ENCODE measurements around the gene CSMD2.

DNA sequence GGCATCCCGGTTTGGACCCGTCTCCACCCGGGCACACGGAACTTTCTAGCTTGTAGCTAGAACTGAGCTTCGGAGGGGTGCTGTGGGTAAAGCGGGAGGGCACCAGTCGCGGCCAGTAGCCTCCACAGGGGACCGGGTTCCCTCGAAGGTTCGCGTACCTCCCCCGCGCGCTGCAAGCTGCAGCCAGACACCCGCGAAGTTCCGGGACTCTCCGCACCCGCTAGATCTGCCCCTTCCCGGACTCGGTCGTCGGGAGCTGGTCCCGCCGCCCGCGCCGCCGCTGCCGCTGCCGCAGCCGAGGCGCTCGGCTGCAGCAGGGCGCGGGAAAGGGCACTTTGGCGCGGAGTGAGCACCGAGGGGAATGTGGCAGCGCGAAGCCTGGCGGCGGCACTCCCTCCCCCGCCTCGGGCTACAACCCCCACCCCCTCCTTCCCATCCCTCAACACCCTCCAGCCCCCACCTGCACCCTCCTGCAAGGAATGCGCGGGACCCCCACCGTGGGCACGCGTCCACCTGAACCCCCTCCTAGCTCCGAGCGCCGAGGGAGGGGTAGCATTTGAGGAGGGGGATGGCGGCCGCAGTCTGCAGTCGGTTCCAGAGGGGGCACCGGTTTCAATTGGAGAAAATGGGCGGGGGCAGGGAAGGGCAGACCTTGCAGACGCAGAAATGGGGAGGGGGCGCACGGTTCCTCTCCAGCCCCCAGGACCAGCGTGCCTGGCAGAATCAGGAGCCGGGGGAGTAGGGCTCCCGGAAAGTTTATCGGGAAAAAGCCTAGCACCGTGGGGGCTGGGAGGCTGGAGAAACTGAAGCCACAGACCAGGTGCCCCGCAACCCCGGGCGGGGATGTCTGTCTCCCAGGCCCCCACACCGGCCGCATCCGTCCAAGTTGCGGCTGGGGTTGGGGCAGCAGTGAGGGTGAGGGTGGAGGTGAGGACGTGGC lies 968 bp downstream of the CSMD2 start:
- TF ChIP-seq POLR2AphosphoS5 (IDR thresholded peaks at IDR 0.05) (no peak), POLR2A (IDR thresholded peaks at IDR 0.05) (no peak)
- TF ChIP-seq, protein P1, sequence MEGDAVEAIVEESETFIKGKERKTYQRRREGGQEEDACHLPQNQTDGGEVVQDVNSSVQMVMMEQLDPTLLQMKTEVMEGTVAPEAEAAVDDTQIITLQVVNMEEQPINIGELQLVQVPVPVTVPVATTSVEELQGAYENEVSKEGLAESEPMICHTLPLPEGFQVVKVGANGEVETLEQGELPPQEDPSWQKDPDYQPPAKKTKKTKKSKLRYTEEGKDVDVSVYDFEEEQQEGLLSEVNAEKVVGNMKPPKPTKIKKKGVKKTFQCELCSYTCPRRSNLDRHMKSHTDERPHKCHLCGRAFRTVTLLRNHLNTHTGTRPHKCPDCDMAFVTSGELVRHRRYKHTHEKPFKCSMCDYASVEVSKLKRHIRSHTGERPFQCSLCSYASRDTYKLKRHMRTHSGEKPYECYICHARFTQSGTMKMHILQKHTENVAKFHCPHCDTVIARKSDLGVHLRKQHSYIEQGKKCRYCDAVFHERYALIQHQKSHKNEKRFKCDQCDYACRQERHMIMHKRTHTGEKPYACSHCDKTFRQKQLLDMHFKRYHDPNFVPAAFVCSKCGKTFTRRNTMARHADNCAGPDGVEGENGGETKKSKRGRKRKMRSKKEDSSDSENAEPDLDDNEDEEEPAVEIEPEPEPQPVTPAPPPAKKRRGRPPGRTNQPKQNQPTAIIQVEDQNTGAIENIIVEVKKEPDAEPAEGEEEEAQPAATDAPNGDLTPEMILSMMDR (IDR thresholded peaks at IDR 0.05) = no peak

Measured in transverse colon (tissue), 4 donors.